IMR-90 (cell line): Measurements from ENCODE around the gene TFAM. TPM values are rescaled to one million over a fixed set of nuclear protein-coding genes. Genes with fewer than 3 reads are reported as not detected.

Experiments used
- ATAC-seq: fragments of 200-7000 bp; cut with Tn5 transposase; 2 replicates; pipeline ENCODE4 v1.9.1; 2020; ENCODE audit warnings: low read depth, mild to moderate bottlenecking, moderate library complexity
- BruUV-seq: library from RNA; stranded (reverse); fragments of 400-500 nt; replicated peaks from 2 replicates; lab custom pipeline; 2021; lab: Mats Ljungman, UMichigan
- CTCF ChIA-PET: fragments of 300-600 bp; formaldehyde crosslinking; extraction: SDS; loops from one replicate; lab custom pipeline; 2021; ENCODE audit warnings: antibody characterized with exemption; lab: Yijun Ruan, JAX
- POLR2A ChIA-PET: fragments of 300-600 bp; sonication (Branson Sonifier 250); formaldehyde crosslinking; loops from one replicate; lab custom pipeline; 2022; ENCODE audit warnings: antibody characterized with exemption; ENCODE audit not compliant: unreplicated experiment; lab: Charles Lee
- DNase-seq: peaks from one replicate; pipeline ENCODE4 v3.0.0; 2013
- H2AFZ ChIP-seq: replicated peaks from 2 replicates; pipeline ENCODE3; 2013; ENCODE audit warnings: low read length, mild to moderate bottlenecking; ENCODE audit not compliant: poor library complexity
- H2AK5ac ChIP-seq: 2 replicates; pipeline ENCODE4 v1.6.1; 2013; ENCODE audit warnings: low read depth, low read length, inconsistent platforms
- H2AK9ac ChIP-seq: replicated peaks from 2 replicates; pipeline ENCODE3; 2013; ENCODE audit warnings: mild to moderate bottlenecking, low read depth, low read length, moderate library complexity; ENCODE audit not compliant: poor library complexity
- H2BK120ac ChIP-seq: 2 replicates; pipeline ENCODE4 v1.6.1; 2013; ENCODE audit warnings: low read depth, low read length, inconsistent platforms
- H2BK15ac ChIP-seq: 3 replicates; pipeline ENCODE4 v1.6.1; 2013; ENCODE audit warnings: low read depth, low read length, inconsistent platforms
- H2BK20ac ChIP-seq: 2 replicates; pipeline ENCODE4 v1.6.1; 2013; ENCODE audit warnings: low read depth, mild to moderate bottlenecking, inconsistent platforms, low read length, moderate library complexity
- H2BK5ac ChIP-seq: 2 replicates; pipeline ENCODE4 v1.6.1; 2013; ENCODE audit warnings: mild to moderate bottlenecking, low read depth, low read length, inconsistent platforms; ENCODE audit not compliant: poor library complexity, severe bottlenecking
- H3K14ac ChIP-seq: replicated peaks from 2 replicates; pipeline ENCODE4 v1.6.1; 2013; ENCODE audit warnings: low read depth, low read length, inconsistent platforms
- H3K18ac ChIP-seq: 2 replicates; pipeline ENCODE4 v1.6.1; 2013; ENCODE audit warnings: low read depth, low read length, control low read depth
- H3K23ac ChIP-seq: 2 replicates; pipeline ENCODE4 v1.6.1; 2013; ENCODE audit warnings: low read depth, low read length, inconsistent platforms
- H3K27ac ChIP-seq: 2 replicates; pipeline ENCODE4 v1.5.1; 2013; ENCODE audit warnings: mild to moderate bottlenecking, control low read depth, low read length; ENCODE audit not compliant: insufficient read depth
- H3K27me3 ChIP-seq: 2 replicates; pipeline ENCODE4 v1.6.1; 2013; ENCODE audit warnings: low read length; ENCODE audit not compliant: control insufficient read depth, insufficient read depth
- H3K36me3 ChIP-seq: 2 replicates; pipeline ENCODE4 v1.6.1; 2013; ENCODE audit warnings: low read length, mixed read lengths; ENCODE audit not compliant: control insufficient read depth, insufficient read depth
- H3K4ac ChIP-seq: 2 replicates; pipeline ENCODE4 v1.6.1; 2013; ENCODE audit warnings: low read depth, low read length, inconsistent platforms
- H3K4me1 ChIP-seq: 2 replicates; pipeline ENCODE4 v1.6.1; 2013; ENCODE audit warnings: low read length, mixed read lengths; ENCODE audit not compliant: control insufficient read depth, insufficient read depth
- H3K4me2 ChIP-seq: 2 replicates; pipeline ENCODE4 v1.6.1; 2013; ENCODE audit warnings: low read depth, mild to moderate bottlenecking, control low read depth, low read length, moderate library complexity
- H3K4me3 ChIP-seq: 2 replicates; pipeline ENCODE4 v1.5.1; 2013; ENCODE audit warnings: low read depth, mild to moderate bottlenecking, control low read depth, low read length, moderate library complexity; ENCODE audit not compliant: insufficient read depth
- H3K56ac ChIP-seq: 2 replicates; pipeline ENCODE4 v1.6.1; 2013; ENCODE audit warnings: low read length, inconsistent platforms; ENCODE audit not compliant: insufficient read depth; ENCODE audit errors: extremely low read depth
- H3K79me1 ChIP-seq, 2 experiments: 2 replicates each; pipeline ENCODE4 v1.6.1; 2013; ENCODE audit warnings: low read length in 2 of 2, inconsistent platforms in 1 of 2, low read depth in 1 of 2
- H3K9ac ChIP-seq: 2 replicates; pipeline ENCODE4 v1.6.1; 2013; ENCODE audit warnings: low read depth, low read length, control low read depth
- H3K9me1 ChIP-seq: 2 replicates; pipeline ENCODE4 v1.6.1; 2013; ENCODE audit warnings: low read length, inconsistent platforms; ENCODE audit not compliant: insufficient read depth
- H3K9me3 ChIP-seq: 2 replicates; pipeline ENCODE4 v1.6.1; 2013; ENCODE audit warnings: low read length; ENCODE audit not compliant: control insufficient read depth, insufficient read depth
- H4K20me1 ChIP-seq: 2 replicates; pipeline ENCODE4 v1.6.1; 2013; ENCODE audit warnings: low read length, inconsistent platforms; ENCODE audit not compliant: insufficient read depth
- H4K5ac ChIP-seq: 2 replicates; pipeline ENCODE4 v1.6.1; 2013; ENCODE audit warnings: mild to moderate bottlenecking, low read depth, low read length, control low read depth
- H4K8ac ChIP-seq, 2 experiments: 2 replicates each; pipeline ENCODE4 v1.6.1; 2013; ENCODE audit warnings: low read depth in 2 of 2, low read length in 2 of 2, control low read depth in 1 of 2, inconsistent platforms in 1 of 2
- H4K91ac ChIP-seq: 2 replicates; pipeline ENCODE4 v1.6.1; 2013; ENCODE audit warnings: low read depth, low read length, inconsistent platforms; ENCODE audit not compliant: insufficient read depth
- MXI1 ChIP-seq: IDR thresholded peaks from 2 replicates; pipeline ENCODE4 v1.6.1; 2012; ENCODE audit warnings: low read depth, mild to moderate bottlenecking, low read length, moderate library complexity, borderline replicate concordance
- RAD21 ChIP-seq: IDR thresholded peaks from 2 replicates; pipeline ENCODE4 v1.6.1; 2012; ENCODE audit warnings: low read length, improper control_type of control experiment
- RCOR1 ChIP-seq: IDR thresholded peaks from 2 replicates; pipeline ENCODE4 v1.6.1; 2012; ENCODE audit warnings: mild to moderate bottlenecking, low read length, improper control_type of control experiment; ENCODE audit not compliant: insufficient replicate concordance
- WGBS, 2 experiments: methylation state at CpG; one replicate each; pipeline versions ENCODE4 v1.1.5 to v1.1.7; 2013; ENCODE audit warnings: missing lambda C conversion rate in 2 of 2; ENCODE audit not compliant: insufficient read length in 1 of 2; ENCODE audit errors: extremely low coverage in 2 of 2; 5-methylcytosine and 5-hydroxymethylcytosine counted together
- dilution Hi-C: fragments of 300-500 bp; cut with HindIII; formaldehyde crosslinking; loops from one replicate; pipeline ENCODE4 v1.14.3; 2018; ENCODE audit warnings: low sequenced_read_pairs; ENCODE audit not compliant: unreplicated experiment
- in situ Hi-C: fragments of 300-500 bp; cut with MboI; formaldehyde crosslinking; loops from 3 replicates; pipeline ENCODE4 v1.14.3; 2019; ENCODE audit warnings: low sequenced_read_pairs, inconsistent platforms, mixed read lengths
- intact Hi-C: fragments of 100-400 bp; cut with micrococcal nuclease; formaldehyde crosslinking; loops from 2 replicates; pipeline ENCODE4 v1.10.0; 2022
- polyA plus RNA-seq, 3 experiments: library from polyadenylated mRNA; depleted of rRNA; stranded (reverse); fragments of >200 nt; gene quantifications; 2 replicates each; pipeline ENCODE4 v1.2.3, GENCODE V29; 2012; ENCODE audit warnings: low replicate concordance in 1 of 3
- total RNA-seq: library from RNA; depleted of rRNA; stranded (reverse); fragments of >200 nt; gene quantifications from 2 replicates; pipeline ENCODE4 v1.2.3, GENCODE V29; 2012

Gene TFAM
- total and polyA plus RNA-seq, 2 of the 4 experiments (the other 2 are of a cell fraction) = 7.6 to 16.7 TPM

GRCh38 chr10:58372607-58373441 lies 12.4 kb upstream of the TFAM start:
- BruUV-seq = no TSS peak
- Histone ChIP-seq H3K4me2 (no peak overlapping the region), H2BK5ac (no peak overlapping the region), H3K36me3 (no peaks in the 10 kb centered on the region), H3K56ac (no peak overlapping the region), H3K27ac (no peak overlapping the region), H4K8ac (no peak overlapping the region), H2BK20ac (no peak overlapping the region), H4K20me1 (no peaks in the 10 kb centered on the region), H3K27me3 (no peaks in the 10 kb centered on the region), H2BK15ac (no peak overlapping the region), H3K14ac (no peak overlapping the region), H2AK9ac (no peak overlapping the region), H3K23ac (no peak overlapping the region), H3K4me1 (no peaks in the 10 kb centered on the region), H4K91ac (no peak overlapping the region), H3K9me3 (no peaks in the 10 kb centered on the region), H2BK120ac (no peak overlapping the region), H3K9me1 (no peaks in the 10 kb centered on the region; the same call in 1 of the 2 replicates), H3K4ac (no peak overlapping the region), H2AK5ac (no peak overlapping the region), H3K18ac (no peak overlapping the region), H3K9ac (no peak overlapping the region), H4K5ac (no peak overlapping the region), H3K4me3 (no peak overlapping the region), H3K79me1 (no peaks in the 10 kb centered on the region; a peak in 1 of 4 replicates), H2AFZ (no peak overlapping the region)
- ChIA-PET CTCF (no interaction called here), POLR2A (no interaction called here)
- dilution Hi-C loops = no loop called here
- DNase-seq (no peak), ATAC-seq (no peak)
- TF ChIP-seq RAD21 = no peak
- TF ChIP-seq RCOR1 = no peak
- TF ChIP-seq MXI1 = no peak
- in situ Hi-C loops = no loop called here
- WGBS, 2 experiments = no CpG with 5 or more reads among the region's 4 CpGs
- intact Hi-C loops = no loop called here
